HL-60 (cell line): Measurements from ENCODE around the gene KATNAL1.

Experiments used
- DNase-seq, 2 experiments: peaks; one replicate each; pipeline ENCODE4 v3.0.0-alpha.2; 2010 to 2020; ENCODE audit warnings: low read depth in 1 of 2, low spot score in 1 of 2
- H3K27ac ChIP-seq: fragments of 250-450 bp; sonication (Bioruptor Pico); replicated peaks from 2 replicates; pipeline ENCODE4 v1.5.1; 2020; ENCODE audit warnings: mild to moderate bottlenecking, moderate library complexity
- H3K27me3 ChIP-seq: fragments of 250-450 bp; sonication (Bioruptor Pico); 2 replicates; pipeline ENCODE4 v1.5.1; 2021; ENCODE audit warnings: mild to moderate bottlenecking, moderate library complexity; ENCODE audit not compliant: insufficient read depth, poor library complexity, severe bottlenecking
- H3K4me3 ChIP-seq: replicated peaks from 2 replicates; pipeline ENCODE4 v1.5.1; 2011; ENCODE audit warnings: mild to moderate bottlenecking, control low read depth, low read length; ENCODE audit not compliant: insufficient read depth
- GABPA ChIP-seq: IDR thresholded peaks from 2 replicates; pipeline ENCODE4 v1.6.1; 2012; ENCODE audit warnings: low read depth
- POLR2AphosphoS5 ChIP-seq: IDR thresholded peaks from 2 replicates; pipeline ENCODE4 v1.6.1; 2012; ENCODE audit warnings: low read depth
- REST ChIP-seq: IDR thresholded peaks from 2 replicates; pipeline ENCODE4 v1.6.1; 2012; ENCODE audit warnings: low read depth; ENCODE audit not compliant: insufficient replicate concordance
- SPI1 ChIP-seq: IDR thresholded peaks from 2 replicates; pipeline ENCODE4 v1.6.1; 2012; ENCODE audit warnings: low read depth, mild to moderate bottlenecking, borderline replicate concordance
- TF ChIP-seq, protein P1 (sequence below): IDR thresholded peaks from one replicate; pipeline ENCODE4 v1.5.1; 2011; ENCODE audit warnings: low read length, control low read depth, inconsistent platforms; ENCODE audit not compliant: insufficient read depth

KATNAL1 gene

DNA sequence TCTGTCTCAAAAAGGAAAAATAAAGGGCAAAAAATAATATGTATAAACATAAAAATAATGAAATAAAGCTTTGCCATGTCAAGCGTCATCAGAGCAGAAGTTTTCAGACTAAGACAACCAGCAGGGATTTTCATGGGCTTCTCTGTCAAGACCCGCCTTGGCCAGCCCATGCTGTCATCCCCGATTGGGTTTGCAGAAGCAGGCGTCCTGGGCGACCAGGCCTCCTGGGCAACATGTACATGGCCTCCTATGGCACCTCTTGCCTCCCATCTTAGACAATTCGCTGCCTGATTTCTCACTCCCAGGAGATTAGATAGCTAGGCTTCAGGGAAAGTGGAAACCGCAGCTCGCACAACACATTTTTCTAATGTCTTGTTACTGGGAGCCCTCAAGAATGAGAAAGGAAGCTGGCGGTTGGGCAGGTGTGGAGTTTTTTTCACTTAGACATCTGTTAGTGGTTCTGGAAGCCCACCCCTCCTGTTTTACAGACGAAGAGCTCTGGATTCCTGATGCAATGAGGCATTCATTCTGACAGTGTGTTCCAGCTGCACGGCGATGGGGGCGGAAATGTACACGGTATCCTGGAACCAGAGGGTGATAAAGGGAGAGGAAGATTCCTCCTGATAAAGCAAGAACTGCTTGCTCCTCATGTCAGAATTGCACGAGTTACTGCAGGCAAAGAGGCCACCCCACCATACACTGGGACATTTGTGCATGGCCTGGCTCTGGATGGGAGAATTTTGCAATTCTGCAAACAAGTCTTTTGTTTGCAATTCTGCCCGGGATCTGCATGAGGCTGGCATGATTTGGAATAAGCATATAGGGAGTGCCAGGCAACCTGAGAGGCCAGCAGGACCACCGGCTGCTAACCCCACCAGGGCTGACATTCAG, 47.4 kb upstream of the KATNAL1 start:
- Histone ChIP-seq H3K27me3 (no peaks in the 10 kb centered on the region), H3K27ac (no peak overlapping the region), H3K4me3 (no peak overlapping the region)
- TF ChIP-seq SPI1 (no peak), GABPA (no peak)
- no peak for DNase-seq

GRCh38 chr13:30353471-30354215, 46.3 kb upstream of the KATNAL1 start:
- no peak overlapping the region for H3K4me3 ChIP-seq
- H3K27me3 ChIP-seq = no peaks in the 10 kb centered on the region
- DNase-seq = no peak
- TF ChIP-seq REST = no peak
- TF ChIP-seq GABPA = no peak
- no peak for TF ChIP-seq SPI1
- TF ChIP-seq POLR2AphosphoS5 = no peak
- TF ChIP-seq, protein P1, sequence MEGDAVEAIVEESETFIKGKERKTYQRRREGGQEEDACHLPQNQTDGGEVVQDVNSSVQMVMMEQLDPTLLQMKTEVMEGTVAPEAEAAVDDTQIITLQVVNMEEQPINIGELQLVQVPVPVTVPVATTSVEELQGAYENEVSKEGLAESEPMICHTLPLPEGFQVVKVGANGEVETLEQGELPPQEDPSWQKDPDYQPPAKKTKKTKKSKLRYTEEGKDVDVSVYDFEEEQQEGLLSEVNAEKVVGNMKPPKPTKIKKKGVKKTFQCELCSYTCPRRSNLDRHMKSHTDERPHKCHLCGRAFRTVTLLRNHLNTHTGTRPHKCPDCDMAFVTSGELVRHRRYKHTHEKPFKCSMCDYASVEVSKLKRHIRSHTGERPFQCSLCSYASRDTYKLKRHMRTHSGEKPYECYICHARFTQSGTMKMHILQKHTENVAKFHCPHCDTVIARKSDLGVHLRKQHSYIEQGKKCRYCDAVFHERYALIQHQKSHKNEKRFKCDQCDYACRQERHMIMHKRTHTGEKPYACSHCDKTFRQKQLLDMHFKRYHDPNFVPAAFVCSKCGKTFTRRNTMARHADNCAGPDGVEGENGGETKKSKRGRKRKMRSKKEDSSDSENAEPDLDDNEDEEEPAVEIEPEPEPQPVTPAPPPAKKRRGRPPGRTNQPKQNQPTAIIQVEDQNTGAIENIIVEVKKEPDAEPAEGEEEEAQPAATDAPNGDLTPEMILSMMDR = no peak
- H3K27ac ChIP-seq = no peak overlapping the region

GRCh38 chr13:30353060-30353459, 45.7 kb upstream of the KATNAL1 start:
- no peak overlapping the region for H3K4me3 ChIP-seq
- no peak for DNase-seq
- no peak overlapping the region for H3K27ac ChIP-seq
- no peaks in the 10 kb centered on the region for H3K27me3 ChIP-seq
- TF ChIP-seq SPI1 (no peak), GABPA (no peak), POLR2AphosphoS5 (no peak), REST (no peak)
- TF ChIP-seq, protein P1 = no peak

- DNase-seq = no peak
- no peak for TF ChIP-seq REST
- TF ChIP-seq, protein P1 = no peak
- no peak for TF ChIP-seq SPI1
- TF ChIP-seq GABPA = no peak
- no peak for TF ChIP-seq POLR2AphosphoS5
- Histone ChIP-seq H3K4me3 (no peak overlapping the region), H3K27me3 (no peaks in the 10 kb centered on the region), H3K27ac (no peak overlapping the region)
Observed at GRCh38 chr13:30352121-30352520, 44.8 kb upstream of the KATNAL1 start.
